K562 (cell line): ENCODE measurements around the gene SPIB. TPM values are rescaled to one million over a fixed set of nuclear protein-coding genes. Genes with fewer than 3 reads are reported as not detected.
A peak's percentile ranks its signal among the peaks of the same experiment; 100 is the strongest.

ENCODE experiments used
- ATAC-seq: fragments of 200-7000 bp; cut with Tn5 transposase; 3 replicates; pipeline ENCODE4 v1.9.1; 2020; ENCODE audit warnings: moderate library complexity
- BruUV-seq: library from RNA; stranded (reverse); fragments of 400-500 nt; replicated peaks from 2 replicates; lab custom pipeline; 2021; lab: Mats Ljungman, UMichigan
- CTCF ChIA-PET: fragments of 300-600 bp; formaldehyde crosslinking; extraction: SDS; loops from one replicate; lab custom pipeline; 2021; ENCODE audit warnings: low intra/inter-chr PET ratio; lab: Yijun Ruan, JAX
- POLR2A ChIA-PET: fragments of 300-600, 350-650 bp; sonication (Branson Sonifier 250); formaldehyde crosslinking; extraction: SDS; loops from one replicate; lab custom pipeline; 2021; ENCODE audit warnings: antibody characterized with exemption, inconsistent platforms; lab: Yijun Ruan, JAX
- DNase-seq, 4 experiments: peaks; one replicate each; pipeline versions ENCODE4 v3.0.0 to v3.0.0-alpha.2; 2011 to 2018; ENCODE audit warnings: low spot score in 3 of 4, mixed read lengths in 3 of 4; ENCODE audit errors: extremely low read depth in 1 of 4
- FAIRE-seq: peaks from 2 replicates; lab custom pipeline; 2011; peaks lifted over from hg19 to GRCh38; lab: Jason Lieb, UNC
- H2AFZ ChIP-seq: 2 replicates; pipeline ENCODE4 v1.6.0; 2011; ENCODE audit warnings: low read depth, low read length, control low read depth, inconsistent platforms
- H3K27ac ChIP-seq: fragments of 200-600 bp; 3 replicates; pipeline ENCODE4 v1.8.0; 2011; ENCODE audit warnings: low read depth, mild to moderate bottlenecking, control low read depth, inconsistent platforms, low read length, moderate library complexity, mixed read lengths; ENCODE audit errors: extremely low read depth
- H3K27me3 ChIP-seq, 2 experiments: fragments of 300-600 bp in 1 of 2; 2 replicates in 1 of 2; 3 replicates in 1 of 2; pipeline versions ENCODE4 v1.6.0 to v1.8.0; 2011; ENCODE audit warnings: inconsistent platforms in 2 of 2, low read length in 2 of 2, mild to moderate bottlenecking in 1 of 2, mixed read lengths in 1 of 2, moderate library complexity in 1 of 2; ENCODE audit not compliant: control insufficient read depth in 2 of 2, insufficient read depth in 2 of 2
- H3K36me3 ChIP-seq: fragments of 300-600 bp; 3 replicates; pipeline ENCODE4 v1.8.0; 2011; ENCODE audit warnings: mild to moderate bottlenecking, low read length, inconsistent platforms; ENCODE audit not compliant: control insufficient read depth, insufficient read depth
- H3K4me1 ChIP-seq, 2 experiments: fragments of 200-600 bp in 1 of 2; replicated peaks in 1 of 2; 2 replicates in 1 of 2; 3 replicates in 1 of 2; pipeline versions ENCODE4 v1.5.1 to v1.8.0; 2011; ENCODE audit warnings: inconsistent platforms in 2 of 2, low read length in 2 of 2, mild to moderate bottlenecking in 1 of 2, mixed read lengths in 1 of 2, moderate library complexity in 1 of 2; ENCODE audit not compliant: control insufficient read depth in 2 of 2, insufficient read depth in 2 of 2
- H3K4me2 ChIP-seq: 2 replicates; pipeline ENCODE4 v1.6.1; 2011; ENCODE audit warnings: low read length, control low read depth, inconsistent platforms, mixed read lengths; ENCODE audit not compliant: insufficient read depth
- H3K4me3 ChIP-seq: fragments of 200-600 bp; sonication (generic), shearing (Covaris generic); 2 replicates; pipeline ENCODE4 v1.5.1; 2016; ENCODE audit warnings: control low read depth, inconsistent platforms
- H3K79me2 ChIP-seq: fragments of 200-600 bp; 3 replicates; pipeline ENCODE4 v1.8.0; 2011; ENCODE audit warnings: low read length, inconsistent platforms; ENCODE audit not compliant: control insufficient read depth, insufficient read depth
- H3K9ac ChIP-seq, 2 experiments: 2 replicates each; pipeline versions ENCODE4 v1.6.0 to v1.6.1; 2011; ENCODE audit warnings: low read depth in 2 of 2, low read length in 2 of 2, control low read depth in 1 of 2, inconsistent platforms in 1 of 2, mild to moderate bottlenecking in 1 of 2, mixed read lengths in 1 of 2; ENCODE audit not compliant: insufficient read depth in 1 of 2
- H3K9me1 ChIP-seq: one replicate; pipeline ENCODE4 v1.6.0; 2011; ENCODE audit warnings: inconsistent platforms, mild to moderate bottlenecking, low read length, moderate library complexity; ENCODE audit not compliant: control insufficient read depth, insufficient read depth
- H3K9me3 ChIP-seq: replicated peaks from 2 replicates; pipeline ENCODE4 v1.5.1; 2011; ENCODE audit warnings: low read depth, low read length, inconsistent platforms; ENCODE audit not compliant: control insufficient read depth, insufficient read depth
- H4K20me1 ChIP-seq: replicated peaks from 2 replicates; pipeline ENCODE4 v1.6.1; 2011; ENCODE audit warnings: low read length, inconsistent platforms, mixed read lengths; ENCODE audit not compliant: control insufficient read depth, insufficient read depth
- CTCF ChIP-seq, 3 experiments: IDR thresholded peaks in 2 of 3; conservative IDR thresholded peaks in 1 of 3; 2 replicates each; pipeline ENCODE4 v1.5.1; 2011 to 2012; ENCODE audit warnings: low read length in 3 of 3, mild to moderate bottlenecking in 3 of 3, control low read depth in 2 of 3, improper control_type of control experiment in 1 of 3, inconsistent platforms in 1 of 3, low read depth in 1 of 3, mixed read lengths in 1 of 3, moderate library complexity in 1 of 3; ENCODE audit not compliant: insufficient read depth in 2 of 3
- POLR2G ChIP-seq: fragments of 200-400 bp; formaldehyde crosslinking; IDR thresholded peaks from 2 replicates; pipeline ENCODE4 v1.6.1; 2017; ENCODE audit warnings: low read depth, mild to moderate bottlenecking, antibody characterized with exemption, low read length, moderate library complexity
- ZNF263 ChIP-seq: sonication (generic); formaldehyde crosslinking; IDR thresholded peaks from 2 replicates; pipeline ENCODE4 v1.8.0; 2022; ENCODE audit warnings: mild to moderate bottlenecking, missing genetic modification reagents, borderline replicate concordance
- ZNF655 ChIP-seq: fragments of 250-450 bp; sonication (Bioruptor Pico); IDR thresholded peaks from 2 replicates; pipeline ENCODE4 v1.5.0; 2021
- WGBS: fragments of 100-300 bp; shearing (Covaris generic); methylation state at CpG from one replicate; pipeline ENCODE4 v1.1.6; 2016; ENCODE audit warnings: low coverage, mixed read lengths; ENCODE audit not compliant: insufficient coverage; ENCODE audit errors: missing lambda C conversion rate; 5-methylcytosine and 5-hydroxymethylcytosine counted together
- in situ Hi-C: fragments of 300-500 bp; cut with MboI; formaldehyde crosslinking; loops from 4 replicates; pipeline ENCODE4 v1.15.0; 2018; ENCODE audit warnings: inconsistent platforms, mixed read lengths
- intact Hi-C: fragments of 100-400 bp; cut with micrococcal nuclease; formaldehyde crosslinking; loops from 2 replicates; pipeline ENCODE4 v1.14.2; 2022
- polyA plus RNA-seq, 8 experiments: library from polyadenylated mRNA; depleted of rRNA in 4 of 8; stranded (reverse) in 5 of 8; unstranded in 3 of 8; fragments of >200 nt; fragmentation: Nextera tagmentation in 2 of 8; fragmentation: Illumina TruSeq in 1 of 8; extraction: Ambion mirVana in 2 of 8; extraction: Trizol in 1 of 8; gene quantifications; 2 replicates each; pipeline versions ENCODE4 v1.2.1 to v1.2.3, GENCODE V29; 2011 to 2014; ENCODE audit warnings: inconsistent platforms in 1 of 8, missing spikeins in 1 of 8
- total RNA-seq, 7 experiments: library from RNA; depleted of rRNA in 6 of 7; stranded (reverse); fragments of >200 nt in 6 of 7; fragmentation: Illumina TruSeq in 2 of 7; extraction: Trizol in 2 of 7; gene quantifications; 2 replicates each; pipeline versions ENCODE4 v1.2.1 to v1.2.3, GENCODE V29; 2011 to 2021; ENCODE audit warnings: low replicate concordance in 1 of 7

SPIB gene
- total and polyA plus RNA-seq, 9 of the 15 experiments (the other 6 are each of a cell fraction or from before 2014, with no cell fraction given): 0.06 to 1.0 (median 0.43) TPM; not detected in 1

- no peaks in the 10 kb centered on the region for H3K9me1 ChIP-seq
- peaks cover 0 to 24% of the 10 kb centered on the region in 2 experiments; a peak in 2 of 5 replicates for H3K4me1 ChIP-seq
- peak; percentile 64; the same call in 1 of the 2 replicates for TF ChIP-seq ZNF263 (CRISPR knock-in tag)
- 0 out of 2 replicates have a peak, but pooled peaks have one; percentile 20 for TF ChIP-seq POLR2G
- TF ChIP-seq CTCF (IDR thresholded peaks at IDR 0.05 in 2 of 3, conservative IDR thresholded peaks at IDR 0.05 in 1 of 3; ENCODE audit: insufficient read depth in 2 of 3, low read depth in 1 of 3, low read length in 3 of 3): peak in 1 of 3 experiments; percentile 11; a peak in 1 of 6 replicates
- no peak for TF ChIP-seq ZNF655
- FAIRE-seq (no peak), ATAC-seq (no peak), DNase-seq (peak in 1 of 4 experiments; percentile 31)
- peaks cover 76% of the 10 kb centered on the region; the same call in 2 of the 3 replicates for H3K36me3 ChIP-seq
- H3K27ac ChIP-seq: no peak overlapping the region
- 96% methylated on average over 28 of the region's 48 CpGs for WGBS
- H3K4me3 ChIP-seq: no peak overlapping the region
- H3K27me3 ChIP-seq: no peaks in the 10 kb centered on the region
- 0 out of 2 replicates have a peak, but pooled peaks cover 4% of the 10 kb centered on the region for H4K20me1 ChIP-seq
- intact Hi-C loops: no loop called here
- H3K9ac ChIP-seq: peak overlapping the region in 1 of 2 experiments; percentile 17; a peak in 1 of 4 replicates
- H3K79me2 ChIP-seq: peaks cover 16% of the 10 kb centered on the region; the same call in 2 of the 3 replicates
- in situ Hi-C loops: no loop called here
- H3K9me3 ChIP-seq: no peaks in the 10 kb centered on the region
- ChIA-PET CTCF (no interaction called here), POLR2A (no interaction called here)
- no peak overlapping the region for H2AFZ ChIP-seq
- TSS peak; percentile 41 for BruUV-seq
- no peak overlapping the region for H3K4me2 ChIP-seq
Measured at GRCh38 chr19:50401605-50402450, 16.9 kb upstream of the SPIB start.
